Right lobe of liver (tissue), 6 donors: ENCODE measurements around the gene ITPR1. TPM values are rescaled to one million over a fixed set of nuclear protein-coding genes. Genes with fewer than 3 reads are reported as not detected.

ENCODE experiments used
- ATAC-seq, 4 donors: fragments of 200-7000 bp; cut with Tn5 transposase; one replicate each; pipeline ENCODE4 v1.9.1; 2020; ENCODE audit warnings: mild to moderate bottlenecking in 4 of 4, moderate library complexity in 4 of 4
- DNase-seq, 3 donors: peaks; one replicate each; pipeline ENCODE4 v3.0.0-alpha.2; 2020
- H3K27ac ChIP-seq, 3 donors: fragments of 200-600 bp; one replicate each; pipeline ENCODE4 v1.8.0; 2022
- H3K27me3 ChIP-seq, 2 donors: fragments of 200-600 bp; one replicate each; pipeline ENCODE4 v1.8.0; 2022
- H3K36me3 ChIP-seq, 4 donors: fragments of 200-600 bp; sonication (generic) in 1 of 4; one replicate each; pipeline versions ENCODE4 v1.5.1 to v1.8.0; 2017 to 2022; ENCODE audit warnings: control low read depth in 1 of 4
- H3K4me1 ChIP-seq, 4 donors: fragments of 200-600 bp; sonication (generic) in 1 of 4; one replicate each; pipeline versions ENCODE4 v1.5.1 to v1.8.0; 2017 to 2022; ENCODE audit warnings: control low read depth in 1 of 4
- H3K4me3 ChIP-seq, 3 donors: fragments of 200-600 bp; one replicate each; pipeline ENCODE4 v1.8.0; 2022
- H3K9me3 ChIP-seq, 4 donors: fragments of 200-600 bp; sonication (generic) in 1 of 4; one replicate each; pipeline versions ENCODE4 v1.5.1 to v1.8.0; 2017 to 2022; ENCODE audit warnings: control low read depth in 1 of 4
- CTCF ChIP-seq, 4 donors: fragments of 200-600 bp in 3 of 4; fragments of 450-650 bp in 1 of 4; IDR thresholded peaks; one replicate each; pipeline versions ENCODE4 v1.5.1 to v1.8.0; 2016 to 2022; ENCODE audit warnings: antibody characterized with exemption in 4 of 4, mild to moderate bottlenecking in 2 of 4
- POLR2A ChIP-seq: fragments of 450-650 bp; IDR thresholded peaks from one replicate; pipeline ENCODE4 v1.6.1; 2017; ENCODE audit warnings: antibody characterized with exemption, mild to moderate bottlenecking
- WGBS: methylation state at CpG from one replicate; pipeline ENCODE4 v1.1.6; 2018; ENCODE audit warnings: low coverage, low lambda C conversion rate; ENCODE audit not compliant: insufficient coverage; ENCODE audit errors: missing lambda C conversion rate; 5-methylcytosine and 5-hydroxymethylcytosine counted together
- intact Hi-C, 2 donors: fragments of 100-400 bp; cut with DNase I; formaldehyde crosslinking; loops; one replicate each; pipeline versions ENCODE4 v1.11.2 to v1.14.1; 2022
- total RNA-seq, 6 experiments: library from RNA; depleted of rRNA in 2 of 6; stranded (reverse); fragments of >200 nt in 2 of 6; fragmentation: NEBNext Ultra II Directional in 3 of 6; extraction: Animal tissue kit (Norgen Biotek cat#: 25700) in 3 of 6; gene quantifications; one replicate each; pipeline versions ENCODE4 v1.1.0 to v1.2.4, GENCODE V29; 2016 to 2023
- donor health status: DM: no; HTN: yes; CAD: no.
- donor health status: DM: no; HTN: no; CAD: no.
- donor health status: DM: no; HTN: no; CAD: no.
- donor health status: DM: no; HTN: yes; CAD: no.
- donor health status: DM: no; HTN: yes; CAD: no.

Gene ITPR1
- total RNA-seq, 6 experiments from 2014 or later, result 6.5 to 16.2 (median 11.5) TPM

DNA sequence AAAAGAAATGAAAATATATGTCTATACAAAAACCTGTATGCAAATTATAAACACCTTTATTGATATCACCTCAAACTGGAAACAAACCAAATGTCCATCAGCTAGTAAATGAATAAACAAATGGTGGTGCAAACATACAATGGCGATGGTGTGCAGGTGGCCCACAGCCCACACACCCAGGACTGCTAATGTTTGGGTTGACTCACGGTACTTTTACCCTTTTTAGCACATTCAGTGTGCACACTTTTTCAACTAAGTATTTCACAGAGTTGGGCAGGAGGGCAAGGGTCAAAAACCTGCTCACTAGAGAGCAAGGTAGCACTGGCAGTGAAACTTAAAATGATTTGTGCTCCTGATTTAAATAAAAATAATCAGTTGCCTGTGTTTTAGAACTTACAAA lies 363.0 kb downstream of the ITPR1 start:
- intact Hi-C loops, result no loop called here
- Histone ChIP-seq H3K36me3 (no peaks in the 10 kb centered on the region), H3K4me1 (peaks cover 0 to 10% (median 3%) of the 10 kb centered on the region in 4 donors), H3K27ac (peak overlapping the region in 2 of 3 donors; percentile 2 to 22), H3K27me3 (no peaks in the 10 kb centered on the region), H3K9me3 (no peaks in the 10 kb centered on the region), H3K4me3 (no peak overlapping the region)
- 13% methylated on average over 2 of the region's 2 CpGs for WGBS
- DNase-seq (peak in 1 of 3 donors; percentile 33), ATAC-seq (peak; percentile 81 to 95 (median 88))
- TF ChIP-seq POLR2A (no peak), CTCF (IDR thresholded peaks at IDR 0.05) (no peak)

- intact Hi-C loops, result no loop called here
- no peak for TF ChIP-seq CTCF (IDR thresholded peaks at IDR 0.05)
- TF ChIP-seq POLR2A, result no peak
- 60% methylated on average over 4 of the region's 4 CpGs for WGBS
- Histone ChIP-seq H3K9me3 (no peaks in the 10 kb centered on the region), H3K4me3 (no peak overlapping the region), H3K27ac (peak overlapping the region in 2 of 3 donors; percentile 2 to 22), H3K4me1 (peaks cover 0 to 10% (median 3%) of the 10 kb centered on the region in 4 donors), H3K27me3 (no peaks in the 10 kb centered on the region), H3K36me3 (no peaks in the 10 kb centered on the region)
- peak; percentile 41 to 57 (median 51) for ATAC-seq
- DNase-seq, result no peak
These were observed 363.4 kb downstream of the ITPR1 start for GRCh38 chr3:4856564-4856963.

DNA sequence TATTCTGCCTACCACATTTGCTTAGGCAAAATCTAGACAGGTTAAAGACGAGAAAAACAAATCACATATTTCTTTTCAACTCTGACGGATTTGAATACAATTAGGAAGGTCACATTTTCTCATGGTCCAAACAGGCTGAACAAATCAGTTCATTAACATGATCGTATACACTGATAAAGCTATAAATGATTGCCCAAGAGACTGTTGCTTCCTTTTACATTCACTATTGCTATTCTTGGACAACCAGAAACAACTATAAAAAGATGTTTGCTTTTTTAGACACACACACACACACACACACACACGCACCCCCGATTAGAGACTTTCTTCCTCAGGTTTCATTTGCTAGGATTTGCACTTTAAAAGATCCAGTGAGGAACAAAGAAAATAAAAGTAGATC lies 363.8 kb downstream of the ITPR1 start:
- peaks cover 0 to 10% (median 3%) of the 10 kb centered on the region in 4 donors for H3K4me1 ChIP-seq
- no peak for TF ChIP-seq CTCF (IDR thresholded peaks at IDR 0.05)
- no peak for TF ChIP-seq POLR2A
- H3K4me3 ChIP-seq, result no peak overlapping the region
- WGBS, result 42% methylated on average over 5 of the region's 5 CpGs
- H3K36me3 ChIP-seq, result no peaks in the 10 kb centered on the region
- DNase-seq (no peak), ATAC-seq (peak in 1 of 4 donors; percentile 37)
- no peaks in the 10 kb centered on the region for H3K9me3 ChIP-seq
- intact Hi-C loops, result no loop called here
- H3K27ac ChIP-seq, result no peak overlapping the region
- no peaks in the 10 kb centered on the region for H3K27me3 ChIP-seq

DNA sequence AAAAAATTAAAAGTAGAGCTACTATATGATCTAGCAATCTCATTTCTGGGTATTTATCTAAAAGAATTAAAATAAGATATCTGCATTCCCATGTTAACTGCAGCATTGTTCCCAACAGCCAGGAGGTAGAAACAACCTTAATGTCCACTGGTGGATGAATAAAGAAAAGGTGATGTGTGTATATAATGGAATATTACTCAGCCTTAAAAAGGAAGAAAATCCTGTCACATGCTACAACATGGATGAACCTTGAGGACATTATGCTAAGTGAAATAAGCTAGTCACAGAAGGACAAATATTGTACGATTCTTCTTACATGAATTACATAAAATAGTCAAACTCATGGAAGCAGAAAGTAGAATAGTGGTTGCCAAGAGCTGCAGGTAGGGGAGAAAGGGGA lies 366.6 kb downstream of the ITPR1 start:
- DNase-seq (no peak), ATAC-seq (no peak)
- Histone ChIP-seq H3K36me3 (no peaks in the 10 kb centered on the region), H3K9me3 (no peaks in the 10 kb centered on the region), H3K4me3 (no peak overlapping the region), H3K27ac (no peak overlapping the region), H3K27me3 (no peaks in the 10 kb centered on the region), H3K4me1 (peaks cover 0 to 10% (median 3%) of the 10 kb centered on the region in 4 donors)
- no peak for TF ChIP-seq CTCF (IDR thresholded peaks at IDR 0.05)
- no peak for TF ChIP-seq POLR2A
- WGBS, result 88% methylated on average over 1 of the region's 1 CpG
- intact Hi-C loops, result no loop called here

- Histone ChIP-seq H3K4me3 (no peak overlapping the region), H3K27me3 (no peaks in the 10 kb centered on the region), H3K4me1 (peaks cover 0 to 12% (median 0%) of the 10 kb centered on the region in 4 donors), H3K27ac (no peak overlapping the region), H3K36me3 (no peaks in the 10 kb centered on the region), H3K9me3 (no peaks in the 10 kb centered on the region)
- WGBS, result 90% methylated on average over 2 of the region's 2 CpGs
- intact Hi-C loops, result no loop called here
- TF ChIP-seq CTCF (IDR thresholded peaks at IDR 0.05) (no peak), POLR2A (no peak)
- DNase-seq (no peak), ATAC-seq (no peak)
These were observed 369.8 kb downstream of the ITPR1 start for GRCh38 chr3:4862973-4863372.
